ENCODE measurements around the gene GNAS-AS1.

GNAS-AS1 gene

DNA sequence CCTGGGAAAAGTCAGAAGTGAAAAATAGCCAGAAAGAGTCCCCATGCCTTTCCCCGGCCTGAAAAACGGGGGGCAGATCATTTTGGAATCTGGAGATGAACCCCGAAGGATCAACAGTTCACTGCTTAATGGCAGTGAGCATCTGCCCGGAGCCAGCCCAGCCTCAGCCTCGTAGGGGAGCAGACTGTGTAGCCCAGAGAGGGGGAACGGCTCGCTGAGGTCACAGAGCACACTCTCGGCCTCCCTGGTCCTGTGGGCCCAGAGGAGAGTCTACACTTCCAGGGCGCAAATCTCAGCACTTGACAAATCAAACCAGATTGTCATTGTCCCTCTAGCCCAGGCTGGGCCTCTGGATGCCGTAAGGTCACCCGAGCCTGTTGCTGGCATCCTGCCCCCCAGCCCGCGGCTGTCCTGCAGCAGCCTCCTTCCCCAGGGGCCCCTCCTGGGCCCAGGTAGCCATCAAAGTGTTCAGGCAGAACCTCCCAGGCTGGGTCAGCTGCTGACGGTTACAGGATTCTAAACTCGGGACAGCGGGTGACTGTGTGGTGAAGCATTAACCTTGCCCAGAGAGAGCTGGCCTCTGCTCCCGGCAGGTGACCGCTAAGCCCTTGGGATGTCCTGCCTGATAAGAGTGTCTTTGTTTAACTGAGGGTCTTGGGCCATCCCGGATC is 56.1 kb downstream of the GNAS-AS1 start:
- Histone ChIP-seq H3K9me3 (no peaks in the 10 kb centered on the region), H3K4me3 (no peak overlapping the region), H3K4me1 (no peaks in the 10 kb centered on the region), H3K27me3 (ENCODE audit: low read depth) (no peaks in the 10 kb centered on the region), H3K36me3 (replicated peaks) (no peaks in the 10 kb centered on the region)
- in situ Hi-C loops (cut with MboI; ENCODE audit: low sequenced_read_pairs) = no loop called here
- no peak for DNase-seq (ENCODE audit: low spot score in 2 of 2)

- no peak overlapping the region for H3K4me3 ChIP-seq
- no peaks in the 10 kb centered on the region for H3K9me3 ChIP-seq
- no peaks in the 10 kb centered on the region for H3K4me1 ChIP-seq
- no peak for DNase-seq (ENCODE audit: low spot score in 2 of 2)
- in situ Hi-C loops (cut with MboI; ENCODE audit: low sequenced_read_pairs) = no loop called here
- H3K27me3 ChIP-seq (ENCODE audit: low read depth) = no peaks in the 10 kb centered on the region
- H3K36me3 ChIP-seq (replicated peaks) = no peaks in the 10 kb centered on the region
Measured at GRCh38 chr20:58793512-58794420, 56.9 kb downstream of the GNAS-AS1 start.

GRCh38 chr20:58792426-58792825 is 58.3 kb downstream of the GNAS-AS1 start:
- H3K36me3 ChIP-seq (replicated peaks) = no peaks in the 10 kb centered on the region
- in situ Hi-C loops (cut with MboI; ENCODE audit: low sequenced_read_pairs) = no loop called here
- no peak overlapping the region for H3K4me3 ChIP-seq
- no peaks in the 10 kb centered on the region for H3K4me1 ChIP-seq
- no peaks in the 10 kb centered on the region for H3K27me3 ChIP-seq (ENCODE audit: low read depth)
- DNase-seq (ENCODE audit: low spot score in 2 of 2) = no peak
- no peaks in the 10 kb centered on the region for H3K9me3 ChIP-seq

- Histone ChIP-seq H3K4me3 (no peak overlapping the region), H3K9me3 (no peaks in the 10 kb centered on the region), H3K36me3 (replicated peaks) (no peaks in the 10 kb centered on the region), H3K27me3 (ENCODE audit: low read depth) (no peaks in the 10 kb centered on the region), H3K4me1 (no peaks in the 10 kb centered on the region)
- in situ Hi-C loops (cut with MboI; ENCODE audit: low sequenced_read_pairs) = no loop called here
- no peak for DNase-seq (ENCODE audit: low spot score in 2 of 2)
Measured at GRCh38 chr20:58791286-58791685, 59.4 kb downstream of the GNAS-AS1 start.

DNA sequence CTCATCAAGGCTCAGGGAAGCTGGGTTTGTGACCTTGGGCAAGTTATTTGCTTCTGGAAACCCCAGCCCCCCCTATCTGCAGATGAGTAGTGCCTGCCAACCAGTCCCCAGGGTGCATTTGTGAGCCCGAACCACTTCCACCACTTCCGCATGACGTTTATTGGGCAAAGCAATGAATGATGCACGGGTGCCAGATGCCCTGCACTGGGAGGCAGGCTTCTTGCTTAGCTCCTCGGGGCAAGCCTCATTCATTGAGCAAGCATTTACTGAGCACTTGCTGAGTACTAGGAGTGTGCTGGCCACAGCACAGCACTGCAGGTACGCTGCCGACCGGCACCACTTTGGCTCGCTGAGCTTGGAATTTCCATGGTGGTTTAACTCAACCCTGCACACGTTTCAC is 60.2 kb downstream of the GNAS-AS1 start:
- Histone ChIP-seq H3K4me3 (no peak overlapping the region), H3K4me1 (no peaks in the 10 kb centered on the region), H3K27me3 (ENCODE audit: low read depth) (no peaks in the 10 kb centered on the region), H3K36me3 (replicated peaks) (no peaks in the 10 kb centered on the region), H3K9me3 (no peaks in the 10 kb centered on the region)
- DNase-seq (ENCODE audit: low spot score in 2 of 2) = no peak
- in situ Hi-C loops (cut with MboI; ENCODE audit: low sequenced_read_pairs) = no loop called here

DNA sequence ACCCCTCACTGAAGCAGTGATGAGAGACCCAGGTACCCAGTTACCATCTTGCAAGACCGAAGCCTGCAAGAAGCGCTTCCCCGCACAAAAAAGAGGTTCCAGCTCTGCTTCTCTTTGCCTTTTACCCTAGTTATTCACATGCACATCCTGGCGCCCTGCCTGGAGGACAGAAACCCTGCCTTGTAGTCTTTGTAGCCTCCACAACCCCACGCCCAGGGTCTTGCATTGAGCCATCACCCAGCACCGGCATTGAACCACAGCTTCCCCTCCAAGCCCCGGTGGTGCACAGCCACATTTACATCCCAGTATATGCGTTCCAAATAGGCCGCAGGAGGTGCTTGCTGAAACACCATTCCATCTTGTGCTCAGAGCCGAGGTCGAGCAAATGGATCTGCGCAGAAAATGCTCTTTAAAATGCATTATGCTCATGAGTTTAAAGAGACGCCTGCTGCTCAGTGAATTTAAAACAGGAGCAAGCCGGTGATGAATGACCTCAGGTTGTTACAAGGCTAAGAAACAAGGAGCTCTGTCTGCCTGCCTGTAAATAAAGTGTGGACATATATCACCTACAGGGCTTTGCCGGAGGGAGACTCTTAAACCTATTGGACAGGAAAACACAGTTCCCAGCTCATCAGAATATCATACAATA is 61.7 kb downstream of the GNAS-AS1 start:
- Histone ChIP-seq H3K9me3 (no peaks in the 10 kb centered on the region), H3K27me3 (ENCODE audit: low read depth) (peaks cover 4% of the 10 kb centered on the region; the same call in 1 of the 2 replicates), H3K36me3 (replicated peaks) (no peaks in the 10 kb centered on the region), H3K4me3 (no peak overlapping the region), H3K4me1 (no peaks in the 10 kb centered on the region)
- in situ Hi-C loops (cut with MboI; ENCODE audit: low sequenced_read_pairs) = no loop called here
- no peak for DNase-seq (ENCODE audit: low spot score in 2 of 2)

- in situ Hi-C loops (cut with MboI; ENCODE audit: low sequenced_read_pairs) = no loop called here
- H3K9me3 ChIP-seq = no peaks in the 10 kb centered on the region
- H3K4me1 ChIP-seq = no peaks in the 10 kb centered on the region
- no peaks in the 10 kb centered on the region for H3K36me3 ChIP-seq (replicated peaks)
- no peak for DNase-seq (ENCODE audit: low spot score in 2 of 2)
- peaks cover 11% of the 10 kb centered on the region for H3K27me3 ChIP-seq (ENCODE audit: low read depth)
- H3K4me3 ChIP-seq = no peak overlapping the region
Measured at GRCh38 chr20:58787211-58788005, 63.3 kb downstream of the GNAS-AS1 start.

GRCh38 chr20:58784321-58785074 is 66.2 kb downstream of the GNAS-AS1 start:
- Histone ChIP-seq H3K9me3 (no peaks in the 10 kb centered on the region), H3K4me3 (no peak overlapping the region), H3K4me1 (no peaks in the 10 kb centered on the region), H3K36me3 (replicated peaks) (no peaks in the 10 kb centered on the region), H3K27me3 (ENCODE audit: low read depth) (peaks cover 15% of the 10 kb centered on the region)
- in situ Hi-C loops (cut with MboI; ENCODE audit: low sequenced_read_pairs) = no loop called here
- DNase-seq (ENCODE audit: low spot score in 2 of 2) = no peak

DNA sequence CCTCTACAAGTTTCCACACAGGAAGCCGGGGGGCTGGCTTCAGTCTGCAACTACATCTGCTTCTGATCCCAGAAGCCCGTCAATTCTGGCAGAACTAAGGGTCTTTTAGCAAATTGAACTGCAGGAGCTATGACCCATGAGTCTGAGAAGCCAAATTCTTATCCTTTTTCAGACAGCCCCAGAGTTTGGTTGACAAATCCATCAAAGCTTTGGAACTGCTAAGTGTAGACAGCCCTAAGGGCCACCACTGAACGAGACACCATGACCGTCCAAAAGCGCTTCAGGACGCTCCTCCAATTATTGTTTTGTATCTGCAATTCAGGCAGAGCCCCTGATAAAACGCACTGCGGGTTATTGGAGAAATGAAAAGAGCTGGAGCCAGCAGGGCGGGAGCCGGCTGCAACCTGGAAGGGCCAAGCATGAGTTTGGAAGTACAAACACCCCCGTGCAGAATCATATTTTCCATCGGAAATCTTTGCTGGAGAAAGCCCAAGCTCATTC is 67.1 kb downstream of the GNAS-AS1 start:
- in situ Hi-C loops (cut with MboI; ENCODE audit: low sequenced_read_pairs) = no loop called here
- Histone ChIP-seq H3K36me3 (replicated peaks) (no peaks in the 10 kb centered on the region), H3K27me3 (ENCODE audit: low read depth) (peaks cover 15% of the 10 kb centered on the region), H3K4me3 (no peak overlapping the region), H3K4me1 (no peaks in the 10 kb centered on the region), H3K9me3 (no peaks in the 10 kb centered on the region)
- no peak for DNase-seq (ENCODE audit: low spot score in 2 of 2)

DNA sequence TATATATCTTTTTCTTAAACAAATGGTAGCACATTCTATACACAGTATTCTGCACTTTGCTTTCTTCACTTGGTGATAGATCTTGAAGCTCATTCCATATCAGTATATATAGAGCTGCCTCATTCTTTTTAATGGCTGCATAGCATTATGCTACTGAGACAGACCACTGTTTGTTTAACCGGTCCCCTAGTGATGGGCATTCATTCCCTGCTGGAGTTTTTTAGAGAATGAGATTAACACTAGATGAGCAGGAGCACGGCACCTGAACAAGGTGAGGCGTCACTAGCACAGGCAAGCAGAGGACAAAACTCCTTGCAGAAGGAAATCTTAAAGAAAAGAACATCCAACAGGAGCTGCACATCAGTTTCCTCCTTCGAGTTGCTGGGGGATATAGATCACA is 69.6 kb downstream of the GNAS-AS1 start:
- no peaks in the 10 kb centered on the region for H3K9me3 ChIP-seq
- H3K27me3 ChIP-seq (ENCODE audit: low read depth) = peaks cover 15% of the 10 kb centered on the region
- DNase-seq (ENCODE audit: low spot score in 2 of 2) = no peak
- no peak overlapping the region for H3K4me3 ChIP-seq
- no peaks in the 10 kb centered on the region for H3K36me3 ChIP-seq (replicated peaks)
- no peaks in the 10 kb centered on the region for H3K4me1 ChIP-seq
- in situ Hi-C loops (cut with MboI; ENCODE audit: low sequenced_read_pairs) = no loop called here

DNA sequence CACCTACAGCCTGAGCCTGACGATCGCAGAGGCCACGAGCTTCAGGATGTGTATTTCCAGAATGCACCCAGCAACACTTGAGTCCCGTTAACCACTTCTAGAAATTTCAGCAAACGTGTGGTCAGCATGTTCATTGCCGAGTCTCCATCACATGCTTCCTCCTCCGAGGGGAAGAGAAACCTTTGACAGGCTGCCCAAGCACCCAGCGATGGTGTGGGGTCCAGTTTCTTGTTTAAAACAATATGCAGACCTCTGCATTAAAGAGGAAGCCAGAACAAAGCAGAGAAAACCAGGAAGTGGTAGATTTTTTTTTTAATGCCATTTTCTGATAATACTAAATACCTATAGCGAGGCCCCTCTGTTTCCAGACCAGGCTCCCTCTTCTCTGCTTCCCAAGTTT is 71.9 kb downstream of the GNAS-AS1 start:
- Histone ChIP-seq H3K9me3 (no peaks in the 10 kb centered on the region), H3K36me3 (replicated peaks) (no peaks in the 10 kb centered on the region), H3K27me3 (ENCODE audit: low read depth) (peaks cover 10% of the 10 kb centered on the region), H3K4me1 (no peaks in the 10 kb centered on the region), H3K4me3 (no peak overlapping the region)
- in situ Hi-C loops (cut with MboI; ENCODE audit: low sequenced_read_pairs) = no loop called here
- DNase-seq (ENCODE audit: low spot score in 2 of 2) = no peak

GRCh38 chr20:58777657-58778056 is 73.0 kb downstream of the GNAS-AS1 start:
- H3K27me3 ChIP-seq (ENCODE audit: low read depth) = peaks cover 8% of the 10 kb centered on the region
- in situ Hi-C loops (cut with MboI; ENCODE audit: low sequenced_read_pairs) = no loop called here

GRCh38 chr20:58776109-58776508 is 74.6 kb downstream of the GNAS-AS1 start:
- Histone ChIP-seq H3K4me3 (no peak overlapping the region), H3K27me3 (ENCODE audit: low read depth) (peaks cover 5% of the 10 kb centered on the region; the same call in 1 of the 2 replicates), H3K4me1 (no peaks in the 10 kb centered on the region), H3K9me3 (no peaks in the 10 kb centered on the region), H3K36me3 (replicated peaks) (no peaks in the 10 kb centered on the region)
- in situ Hi-C loops (cut with MboI; ENCODE audit: low sequenced_read_pairs) = no loop called here
- DNase-seq (ENCODE audit: low spot score in 2 of 2) = no peak

More at GRCh38 chr20:58777657-58778056, 73.0 kb downstream of the GNAS-AS1 start:
- DNase-seq (ENCODE audit: low spot score in 2 of 2) = no peak
- no peak overlapping the region for H3K4me3 ChIP-seq
- H3K9me3 ChIP-seq = no peaks in the 10 kb centered on the region
- no peaks in the 10 kb centered on the region for H3K4me1 ChIP-seq
- no peaks in the 10 kb centered on the region for H3K36me3 ChIP-seq (replicated peaks)

Measured in HAP-1 (cell line).